Osteocyte (in vitro differentiated cells): ENCODE data around the gene FAM3B. TPM values are rescaled to one million over a fixed set of nuclear protein-coding genes. Genes with fewer than 3 reads are reported as not detected.
A peak's percentile ranks its signal among the peaks of the same experiment; 100 is the strongest.
"Not testable (repeated sequence)": the region's sequence is repeated elsewhere in the genome, so short reads cannot be mapped to it uniquely, and the experiment has no call there.

Experiments
- DNase-seq: peaks from one replicate; pipeline ENCODE4 v3.0.0; 2021; ENCODE audit warnings: mixed read lengths; ENCODE audit not compliant: unreplicated experiment; ENCODE audit errors: extremely low spot score
- H3K27ac Mint-ChIP-seq: one replicate; pipeline ENCODE4 v1.8.0; 2021; ENCODE audit warnings: mild to moderate bottlenecking, mixed read lengths; ENCODE audit not compliant: unreplicated experiment
- H3K27me3 Mint-ChIP-seq: one replicate; pipeline ENCODE4 v1.8.0; 2021; ENCODE audit warnings: mixed read lengths; ENCODE audit not compliant: unreplicated experiment
- H3K36me3 Mint-ChIP-seq: one replicate; pipeline ENCODE4 v1.8.0; 2021; ENCODE audit warnings: mixed read lengths; ENCODE audit not compliant: unreplicated experiment
- H3K4me1 Mint-ChIP-seq: one replicate; pipeline ENCODE4 v1.8.0; 2021; ENCODE audit warnings: mixed read lengths; ENCODE audit not compliant: unreplicated experiment
- H3K4me3 Mint-ChIP-seq: one replicate; pipeline ENCODE4 v1.8.0; 2021; ENCODE audit warnings: mild to moderate bottlenecking, moderate library complexity, mixed read lengths; ENCODE audit not compliant: unreplicated experiment
- H3K9me3 Mint-ChIP-seq: one replicate; pipeline ENCODE4 v1.8.0; 2021; ENCODE audit warnings: mixed read lengths; ENCODE audit not compliant: unreplicated experiment
- total RNA-seq: library from RNA; stranded (reverse); gene quantifications from 2 replicates; pipeline ENCODE4 v1.2.1, GENCODE V29; 2021
- TF ChIP-seq, protein P1 (sequence below): fragments of 200-600 bp; sonication (generic); IDR thresholded peaks from 2 replicates; pipeline ENCODE4 v1.5.0; 2021; ENCODE audit warnings: antibody characterized with exemption, mild to moderate bottlenecking, moderate library complexity

The FAM3B gene
- total RNA-seq, 1 donor from 2014 or later = not detected

DNA sequence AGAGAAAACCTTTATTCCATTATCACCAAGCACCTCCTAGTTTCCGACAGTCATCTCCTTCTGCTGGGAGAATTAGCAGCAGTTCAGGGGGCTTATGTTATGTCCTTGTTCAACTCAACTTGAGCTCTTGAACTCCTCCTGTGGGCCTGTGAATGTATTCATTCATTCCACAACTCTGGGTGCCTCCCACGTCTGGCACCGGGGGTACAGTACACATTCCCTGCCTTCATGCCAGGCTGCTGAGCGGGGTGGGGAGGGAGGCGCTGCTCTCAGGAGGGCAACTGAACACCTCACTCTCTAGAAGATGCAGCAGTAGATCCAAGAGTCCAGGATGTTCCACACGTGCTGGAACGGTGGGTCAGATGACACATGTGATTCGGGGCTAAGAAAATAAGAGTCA lies 40.9 kb downstream of the FAM3B start:
- no peak overlapping the region for H3K4me3 Mint-ChIP-seq
- H3K4me1 Mint-ChIP-seq = no peaks in the 10 kb centered on the region
- peaks cover 24% of the 10 kb centered on the region for H3K27me3 Mint-ChIP-seq
- TF ChIP-seq, protein P1, sequence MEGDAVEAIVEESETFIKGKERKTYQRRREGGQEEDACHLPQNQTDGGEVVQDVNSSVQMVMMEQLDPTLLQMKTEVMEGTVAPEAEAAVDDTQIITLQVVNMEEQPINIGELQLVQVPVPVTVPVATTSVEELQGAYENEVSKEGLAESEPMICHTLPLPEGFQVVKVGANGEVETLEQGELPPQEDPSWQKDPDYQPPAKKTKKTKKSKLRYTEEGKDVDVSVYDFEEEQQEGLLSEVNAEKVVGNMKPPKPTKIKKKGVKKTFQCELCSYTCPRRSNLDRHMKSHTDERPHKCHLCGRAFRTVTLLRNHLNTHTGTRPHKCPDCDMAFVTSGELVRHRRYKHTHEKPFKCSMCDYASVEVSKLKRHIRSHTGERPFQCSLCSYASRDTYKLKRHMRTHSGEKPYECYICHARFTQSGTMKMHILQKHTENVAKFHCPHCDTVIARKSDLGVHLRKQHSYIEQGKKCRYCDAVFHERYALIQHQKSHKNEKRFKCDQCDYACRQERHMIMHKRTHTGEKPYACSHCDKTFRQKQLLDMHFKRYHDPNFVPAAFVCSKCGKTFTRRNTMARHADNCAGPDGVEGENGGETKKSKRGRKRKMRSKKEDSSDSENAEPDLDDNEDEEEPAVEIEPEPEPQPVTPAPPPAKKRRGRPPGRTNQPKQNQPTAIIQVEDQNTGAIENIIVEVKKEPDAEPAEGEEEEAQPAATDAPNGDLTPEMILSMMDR = no peak
- H3K27ac Mint-ChIP-seq = no peak overlapping the region
- no peaks in the 10 kb centered on the region for H3K36me3 Mint-ChIP-seq
- peak; percentile 65 for DNase-seq
- H3K9me3 Mint-ChIP-seq = no peaks in the 10 kb centered on the region

DNA sequence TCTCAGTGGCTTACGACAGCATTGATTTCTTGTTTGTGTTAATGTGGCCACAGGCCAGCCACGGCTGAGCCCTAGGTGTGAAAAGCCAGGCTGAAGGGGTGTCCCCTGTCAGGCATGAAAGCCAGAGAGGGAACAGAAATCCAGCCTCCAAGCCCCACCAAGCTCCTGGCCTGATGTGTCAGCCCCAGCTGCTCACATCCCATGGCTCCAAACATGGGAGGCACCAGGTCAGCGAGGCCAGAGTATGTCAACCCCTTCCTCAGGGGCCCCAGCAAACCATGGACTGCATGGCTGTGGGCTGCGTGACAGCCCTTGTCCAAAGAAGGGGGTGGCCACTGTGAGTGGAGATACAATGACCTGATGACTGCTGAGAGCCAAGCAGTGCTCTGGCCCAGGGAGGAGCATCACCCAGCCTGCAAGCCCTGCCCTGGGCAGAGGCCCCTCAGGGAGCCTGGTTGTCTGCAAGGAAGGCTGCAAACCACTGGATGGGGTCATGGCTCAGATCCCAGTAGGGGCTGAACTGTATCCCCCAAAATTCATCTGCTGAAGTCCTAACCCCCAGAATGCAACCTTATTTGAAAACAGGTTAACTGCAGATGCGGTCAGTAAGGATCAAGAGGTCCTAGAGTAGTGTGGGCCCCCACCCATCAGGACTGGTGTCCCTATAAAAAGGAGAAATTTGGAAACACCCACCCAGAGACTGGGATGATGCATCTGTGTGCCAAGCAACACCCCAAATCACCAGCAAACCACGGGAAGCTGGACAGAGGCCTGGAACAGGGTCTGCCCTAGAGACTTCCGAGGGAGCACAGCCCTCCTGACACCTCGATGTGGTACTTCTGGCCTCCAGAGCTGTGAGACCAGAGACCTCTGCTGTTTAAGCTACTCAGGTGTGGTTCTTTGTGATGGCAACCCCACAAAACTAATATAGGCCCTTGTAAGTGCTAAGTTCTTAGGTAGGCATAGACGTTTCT lies 41.9 kb downstream of the FAM3B start:
- Mint-ChIP-seq H3K27ac (no peak overlapping the region), H3K9me3 (no peaks in the 10 kb centered on the region), H3K4me1 (no peaks in the 10 kb centered on the region), H3K4me3 (no peak overlapping the region), H3K36me3 (no peaks in the 10 kb centered on the region), H3K27me3 (peaks cover 16% of the 10 kb centered on the region)
- TF ChIP-seq, protein P1 = no peak
- DNase-seq = peak; percentile 76

DNA sequence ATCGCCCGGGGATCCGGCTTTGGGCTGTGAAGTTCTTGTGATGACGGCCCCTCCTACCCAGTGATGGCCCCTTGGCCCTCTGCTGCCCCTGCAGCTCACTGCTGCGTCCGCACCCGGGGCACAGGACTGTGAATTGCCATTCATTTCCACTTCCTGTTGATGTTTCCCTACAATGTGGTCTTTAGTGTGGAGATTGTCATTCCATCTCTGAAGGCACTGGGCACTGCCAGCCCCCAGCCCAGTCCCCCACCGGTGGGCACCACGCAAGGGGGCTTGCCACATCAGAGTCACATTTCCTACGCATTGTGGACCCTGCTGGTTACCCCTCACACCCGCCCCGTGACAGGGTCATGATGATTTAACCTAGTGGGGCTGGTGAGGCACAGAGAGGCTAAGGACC lies 42.7 kb downstream of the FAM3B start:
- Mint-ChIP-seq H3K27ac (no peak overlapping the region), H3K4me1 (no peaks in the 10 kb centered on the region), H3K9me3 (no peaks in the 10 kb centered on the region), H3K27me3 (peaks cover 11% of the 10 kb centered on the region), H3K4me3 (no peak overlapping the region), H3K36me3 (no peaks in the 10 kb centered on the region)
- TF ChIP-seq, protein P1 = no peak
- peak; percentile 73 for DNase-seq

- H3K4me3 Mint-ChIP-seq, H3K27me3 Mint-ChIP-seq, H3K27ac Mint-ChIP-seq, H3K9me3 Mint-ChIP-seq, H3K36me3 Mint-ChIP-seq, H3K4me1 Mint-ChIP-seq: not testable (repeated sequence)
- DNase-seq = peak; percentile 46
Measured at GRCh38 chr21:41359754-41360071, 43.1 kb downstream of the FAM3B start.

GRCh38 chr21:41360072-41360821 lies 43.6 kb downstream of the FAM3B start:
- TF ChIP-seq, protein P1 = no peak
- H3K4me1 Mint-ChIP-seq = no peaks in the 10 kb centered on the region
- H3K27me3 Mint-ChIP-seq = peaks cover 4% of the 10 kb centered on the region
- H3K4me3 Mint-ChIP-seq = no peak overlapping the region
- peak; percentile 76 for DNase-seq
- H3K9me3 Mint-ChIP-seq = no peaks in the 10 kb centered on the region
- H3K27ac Mint-ChIP-seq = no peak overlapping the region
- H3K36me3 Mint-ChIP-seq = no peaks in the 10 kb centered on the region
